Endothelial cell of umbilical vein (primary cell): ENCODE results near the gene TWF2. TPM values are rescaled to one million over a fixed set of nuclear protein-coding genes. Genes with fewer than 3 reads are reported as not detected.

Experiments
- BruUV-seq: library from RNA; stranded (reverse); fragments of 400-500 nt; replicated peaks from 2 replicates; lab custom pipeline; 2021; lab: Mats Ljungman, UMichigan
- CTCF ChIA-PET: fragments of 300-600, 350-600 bp; sonication (Branson Sonifier 250); formaldehyde crosslinking; loops from one replicate; lab custom pipeline; 2021; ENCODE audit warnings: antibody characterized with exemption, inconsistent platforms; lab: Charles Lee
- POLR2A ChIA-PET: fragments of 300-600, 350-600 bp; sonication (Branson Sonifier 250); formaldehyde crosslinking; loops from one replicate; lab custom pipeline; 2021; ENCODE audit warnings: antibody characterized with exemption, inconsistent platforms; lab: Charles Lee
- DNase-seq: peaks from one replicate; pipeline ENCODE4 v3.0.0-alpha.2; 2011; ENCODE audit warnings: low read depth, low spot score
- FAIRE-seq: peaks from 2 replicates; lab custom pipeline; 2011; peaks lifted over from hg19 to GRCh38; lab: Jason Lieb, UNC
- H2AFZ ChIP-seq: 2 replicates; pipeline ENCODE4 v1.6.0; 2012; ENCODE audit warnings: low read depth, low read length, control low read depth, inconsistent platforms
- H3K27ac ChIP-seq: 2 replicates; pipeline ENCODE4 v1.5.1; 2011; ENCODE audit warnings: low read depth, mild to moderate bottlenecking, control low read depth, low read length, moderate library complexity; ENCODE audit not compliant: insufficient read depth
- H3K27me3 ChIP-seq, 2 experiments: 2 replicates each; pipeline versions ENCODE4 v1.6.0 to v1.6.1; 2011; ENCODE audit warnings: low read length in 2 of 2, mixed read lengths in 1 of 2; ENCODE audit not compliant: control insufficient read depth in 2 of 2, insufficient read depth in 2 of 2
- H3K36me3 ChIP-seq, 2 experiments: 2 replicates in 1 of 2; 3 replicates in 1 of 2; pipeline ENCODE4 v1.5.1; 2011; ENCODE audit warnings: low read length in 2 of 2, mild to moderate bottlenecking in 1 of 2, moderate library complexity in 1 of 2; ENCODE audit not compliant: control insufficient read depth in 2 of 2, insufficient read depth in 2 of 2; ENCODE audit errors: extremely low read depth in 1 of 2
- H3K4me1 ChIP-seq: 3 replicates; pipeline ENCODE4 v1.5.1; 2011; ENCODE audit warnings: mild to moderate bottlenecking, low read length; ENCODE audit not compliant: control insufficient read depth, insufficient read depth; ENCODE audit errors: extremely low read depth
- H3K4me2 ChIP-seq: 2 replicates; pipeline ENCODE4 v1.6.1; 2011; ENCODE audit warnings: low read length, control low read depth, mixed read lengths; ENCODE audit not compliant: insufficient read depth
- H3K4me3 ChIP-seq, 3 experiments: fragments of 200-600 bp in 1 of 3; sonication (generic), shearing (Covaris generic) in 1 of 3; replicated peaks in 1 of 3; 2 replicates each; pipeline ENCODE4 v1.5.1; 2011 to 2016; ENCODE audit warnings: control low read depth in 3 of 3, low read length in 3 of 3, mild to moderate bottlenecking in 2 of 3, inconsistent platforms in 1 of 3, low read depth in 1 of 3, moderate library complexity in 1 of 3; ENCODE audit not compliant: insufficient read depth in 1 of 3
- H3K79me2 ChIP-seq: 2 replicates; pipeline ENCODE4 v1.6.0; 2012; ENCODE audit warnings: low read length, inconsistent platforms; ENCODE audit not compliant: control insufficient read depth, insufficient read depth
- H3K9ac ChIP-seq: replicated peaks from 2 replicates; pipeline ENCODE3; 2011; ENCODE audit warnings: low read length, control low read depth; ENCODE audit not compliant: insufficient read depth; ENCODE audit errors: extremely low read depth
- H3K9me1 ChIP-seq: replicated peaks from 3 replicates; pipeline ENCODE4 v1.6.0; 2011; ENCODE audit warnings: mild to moderate bottlenecking, low read length; ENCODE audit not compliant: control insufficient read depth, insufficient read depth; ENCODE audit errors: extremely low read depth
- H3K9me3 ChIP-seq: replicated peaks from 2 replicates; pipeline ENCODE4 v1.5.1; 2012; ENCODE audit warnings: low read length, inconsistent platforms; ENCODE audit not compliant: control insufficient read depth, insufficient read depth
- H4K20me1 ChIP-seq: replicated peaks from 2 replicates; pipeline ENCODE3; 2011; ENCODE audit warnings: mild to moderate bottlenecking, low read length; ENCODE audit not compliant: control insufficient read depth, insufficient read depth; ENCODE audit errors: extremely low read depth
- EZH2 ChIP-seq: IDR thresholded peaks from 2 replicates; pipeline ENCODE4 v1.6.1; 2012; ENCODE audit warnings: borderline replicate concordance, low read depth, mild to moderate bottlenecking, moderate library complexity, low read length, inconsistent platforms; ENCODE audit not compliant: severe bottlenecking
- FOS ChIP-seq: IDR thresholded peaks from 2 replicates; pipeline ENCODE4 v1.6.1; 2011; ENCODE audit warnings: mild to moderate bottlenecking, low read length, moderate library complexity, borderline replicate concordance; ENCODE audit not compliant: insufficient read depth
- GATA2 ChIP-seq: IDR thresholded peaks from 2 replicates; pipeline ENCODE4 v1.7.0; 2011; ENCODE audit warnings: low read depth, mild to moderate bottlenecking, moderate library complexity, mixed read lengths, low read length; ENCODE audit not compliant: insufficient read length, insufficient read depth
- JUN ChIP-seq: IDR thresholded peaks from 2 replicates; pipeline ENCODE4 v1.6.1; 2011; ENCODE audit warnings: borderline replicate concordance, low read depth; ENCODE audit not compliant: insufficient read length, insufficient read depth
- MYC ChIP-seq: IDR thresholded peaks from one replicate; pipeline ENCODE4 v1.6.1; 2011; ENCODE audit warnings: mild to moderate bottlenecking, low read depth, low read length
- POLR2A ChIP-seq: IDR thresholded peaks from 2 replicates; pipeline ENCODE4 v1.6.1; 2012; ENCODE audit warnings: low read depth, mild to moderate bottlenecking, control low read depth, low read length
- POLR2AphosphoS5 ChIP-seq: IDR thresholded peaks from 2 replicates; pipeline ENCODE4 v1.6.1; 2012; ENCODE audit warnings: low read depth, mild to moderate bottlenecking, control low read depth, low read length, moderate library complexity; ENCODE audit not compliant: insufficient read depth
- dilution Hi-C: fragments of 300-500 bp; cut with MboI; formaldehyde crosslinking; loops from one replicate; pipeline ENCODE4 v1.15.0; 2019; ENCODE audit warnings: low sequenced_read_pairs; ENCODE audit not compliant: extremely low pct_ligation_motif_present
- intact Hi-C: fragments of 100-400 bp; cut with micrococcal nuclease; formaldehyde crosslinking; loops from one replicate; pipeline ENCODE4 v1.10.0; 2022
- polyA plus RNA-seq, 4 experiments: library from polyadenylated mRNA; depleted of rRNA in 3 of 4; stranded (reverse) in 3 of 4; unstranded in 1 of 4; fragments of >200 nt; gene quantifications; 2 replicates each; pipeline versions ENCODE4 v1.2.1 to v1.2.3, GENCODE V29; 2011 to 2012; ENCODE audit warnings: missing spikeins in 1 of 4
- total RNA-seq: library from RNA; stranded (reverse); gene quantifications from 2 replicates; pipeline ENCODE4 v1.2.3, GENCODE V29; 2021
- TF ChIP-seq, protein P1 (sequence below), 2 donors: IDR thresholded peaks; 1 replicate in 1 of 2; 2 replicates in 1 of 2; pipeline ENCODE4 v1.5.1; 2011; ENCODE audit warnings: low read length in 2 of 2, mild to moderate bottlenecking in 2 of 2, moderate library complexity in 2 of 2, control low read depth in 1 of 2, inconsistent platforms in 1 of 2, low read depth in 1 of 2; ENCODE audit not compliant: insufficient read depth in 1 of 2; ENCODE audit errors: extremely low read depth in 1 of 2

Gene TWF2
- total and polyA plus RNA-seq, 2 donors (not counting 3 experiments of a cell fraction or from before 2014, with no cell fraction given): 82.9 to 134 TPM

GRCh38 chr3:52265387-52265786 is 26.4 kb upstream of the TWF2 start:
- Histone ChIP-seq H2AFZ (no peak overlapping the region), H3K79me2 (peaks cover 74% of the 10 kb centered on the region), H3K4me1 (peaks cover 13% of the 10 kb centered on the region), H3K36me3 (peaks cover 24 to 45% of the 10 kb centered on the region in 2 experiments), H3K27ac (no peak overlapping the region), H3K4me2 (no peak overlapping the region), H4K20me1 (peaks cover 2% of the 10 kb centered on the region), H3K4me3 (no peak overlapping the region), H3K9ac (no peak overlapping the region), H3K9me3 (no peaks in the 10 kb centered on the region), H3K27me3 (no peaks in the 10 kb centered on the region), H3K9me1 (no peaks in the 10 kb centered on the region)
- ChIA-PET POLR2A (no interaction called here), CTCF (no interaction called here)
- dilution Hi-C loops (no loop called here), intact Hi-C loops (no loop called here)
- FAIRE-seq (no peak), DNase-seq (no peak)
- no peak for TF ChIP-seq POLR2A
- TF ChIP-seq, protein P1, sequence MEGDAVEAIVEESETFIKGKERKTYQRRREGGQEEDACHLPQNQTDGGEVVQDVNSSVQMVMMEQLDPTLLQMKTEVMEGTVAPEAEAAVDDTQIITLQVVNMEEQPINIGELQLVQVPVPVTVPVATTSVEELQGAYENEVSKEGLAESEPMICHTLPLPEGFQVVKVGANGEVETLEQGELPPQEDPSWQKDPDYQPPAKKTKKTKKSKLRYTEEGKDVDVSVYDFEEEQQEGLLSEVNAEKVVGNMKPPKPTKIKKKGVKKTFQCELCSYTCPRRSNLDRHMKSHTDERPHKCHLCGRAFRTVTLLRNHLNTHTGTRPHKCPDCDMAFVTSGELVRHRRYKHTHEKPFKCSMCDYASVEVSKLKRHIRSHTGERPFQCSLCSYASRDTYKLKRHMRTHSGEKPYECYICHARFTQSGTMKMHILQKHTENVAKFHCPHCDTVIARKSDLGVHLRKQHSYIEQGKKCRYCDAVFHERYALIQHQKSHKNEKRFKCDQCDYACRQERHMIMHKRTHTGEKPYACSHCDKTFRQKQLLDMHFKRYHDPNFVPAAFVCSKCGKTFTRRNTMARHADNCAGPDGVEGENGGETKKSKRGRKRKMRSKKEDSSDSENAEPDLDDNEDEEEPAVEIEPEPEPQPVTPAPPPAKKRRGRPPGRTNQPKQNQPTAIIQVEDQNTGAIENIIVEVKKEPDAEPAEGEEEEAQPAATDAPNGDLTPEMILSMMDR (IDR thresholded peaks at IDR 0.05; ENCODE audit: extremely low read depth in 1 of 2, insufficient read depth in 1 of 2, low read depth in 1 of 2, low read length in 2 of 2): no peak
- TF ChIP-seq GATA2: no peak
- TF ChIP-seq JUN: no peak
- no peak for TF ChIP-seq FOS
- TF ChIP-seq MYC: no peak
- no peak for TF ChIP-seq POLR2AphosphoS5
- TF ChIP-seq EZH2: no peak
- BruUV-seq: no TSS peak
